ENCODE data around the gene REEP3.

The REEP3 gene

GRCh38 chr10:63666836-63667383, 145.7 kb downstream of the REEP3 start:
- no peak overlapping the region for H3K4me3 ChIP-seq (ENCODE audit: low read depth in 1 of 2, low read length in 2 of 2)
- no peak overlapping the region for H3K4me2 ChIP-seq (ENCODE audit: insufficient read depth, low read length)
- H3K36me3 ChIP-seq (ENCODE audit: insufficient read depth, low read length) = no peaks in the 10 kb centered on the region
- H4K20me1 ChIP-seq (ENCODE audit: insufficient read depth, low read length) = no peaks in the 10 kb centered on the region
- H3K4me1 ChIP-seq (ENCODE audit: insufficient read depth, low read length) = no peaks in the 10 kb centered on the region
- H3K79me2 ChIP-seq (ENCODE audit: insufficient read depth, low read length) = no peaks in the 10 kb centered on the region
- no peak for DNase-seq
- ATAC-seq (ENCODE audit: insufficient read depth, low read depth) = no peak
- H3K27me3 ChIP-seq (ENCODE audit: insufficient read depth, low read length, poor library complexity) = peaks cover 5% of the 10 kb centered on the region
- H3K9ac ChIP-seq (ENCODE audit: low read depth, low read length) = no peak overlapping the region
- TF ChIP-seq EZH2 (IDR thresholded peaks at IDR 0.05; ENCODE audit: borderline replicate concordance, low read depth, low read length, severe bottlenecking) = no peak
- TF ChIP-seq CTCF (IDR thresholded peaks at IDR 0.05; ENCODE audit: borderline replicate concordance, extremely low read depth, low read length, poor library complexity, severe bottlenecking) = no peak
- H3K27ac ChIP-seq (ENCODE audit: low read length) = no peak overlapping the region
- H2AFZ ChIP-seq (ENCODE audit: low read depth, low read length) = no peak overlapping the region
- H3K9me3 ChIP-seq (ENCODE audit: insufficient read depth, low read length, severe bottlenecking) = no peaks in the 10 kb centered on the region

- H3K4me1 ChIP-seq (ENCODE audit: insufficient read depth, low read length) = no peaks in the 10 kb centered on the region
- H3K9me3 ChIP-seq (ENCODE audit: insufficient read depth, low read length, severe bottlenecking) = no peaks in the 10 kb centered on the region
- no peaks in the 10 kb centered on the region for H3K79me2 ChIP-seq (ENCODE audit: insufficient read depth, low read length)
- ATAC-seq (ENCODE audit: insufficient read depth, low read depth) (no peak), DNase-seq (no peak)
- TF ChIP-seq EZH2 (IDR thresholded peaks at IDR 0.05; ENCODE audit: borderline replicate concordance, low read depth, low read length, severe bottlenecking) (no peak), CTCF (IDR thresholded peaks at IDR 0.05; ENCODE audit: borderline replicate concordance, extremely low read depth, low read length, poor library complexity, severe bottlenecking) (no peak)
- no peak overlapping the region for H3K4me2 ChIP-seq (ENCODE audit: insufficient read depth, low read length)
- no peaks in the 10 kb centered on the region for H3K36me3 ChIP-seq (ENCODE audit: insufficient read depth, low read length)
- no peak overlapping the region for H3K4me3 ChIP-seq (ENCODE audit: low read depth in 1 of 2, low read length in 2 of 2)
- no peak overlapping the region for H3K27ac ChIP-seq (ENCODE audit: low read length)
- peaks cover 5% of the 10 kb centered on the region for H3K27me3 ChIP-seq (ENCODE audit: insufficient read depth, low read length, poor library complexity)
- no peak overlapping the region for H2AFZ ChIP-seq (ENCODE audit: low read depth, low read length)
- H4K20me1 ChIP-seq (ENCODE audit: insufficient read depth, low read length) = no peaks in the 10 kb centered on the region
- H3K9ac ChIP-seq (ENCODE audit: low read depth, low read length) = no peak overlapping the region
These were observed 146.6 kb downstream of the REEP3 start for GRCh38 chr10:63667596-63668480.

DNA sequence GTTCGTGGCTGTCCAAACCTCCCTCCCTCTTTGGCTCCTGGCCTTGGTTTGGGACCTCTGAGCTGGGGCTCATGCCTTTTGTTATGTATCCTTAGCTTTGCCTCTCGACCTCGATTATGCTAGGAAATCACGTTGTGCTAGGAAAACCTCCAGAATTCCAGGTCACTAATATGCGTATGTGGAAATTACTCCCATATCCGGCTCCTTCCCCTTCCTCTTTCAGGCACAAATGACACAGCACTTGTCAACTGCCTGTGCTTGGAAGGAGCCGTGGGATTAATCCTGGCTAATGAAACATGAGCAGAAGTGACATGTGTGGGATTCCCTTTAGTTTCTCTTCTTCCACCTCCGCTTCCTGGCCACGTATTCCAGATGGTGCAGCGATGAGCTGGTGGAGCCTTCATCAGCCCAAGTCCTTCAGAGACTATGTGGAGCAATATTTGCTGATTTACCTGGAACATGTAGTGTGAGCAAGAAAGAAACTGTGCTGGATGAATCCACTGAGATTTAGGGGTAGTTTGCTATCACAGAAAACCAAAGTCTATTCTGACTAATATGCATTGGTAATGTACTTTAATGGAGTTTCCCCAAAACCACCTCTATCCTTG, 149.2 kb downstream of the REEP3 start:
- H3K27me3 ChIP-seq (ENCODE audit: insufficient read depth, low read length, poor library complexity) = peaks cover 5% of the 10 kb centered on the region
- no peaks in the 10 kb centered on the region for H3K4me1 ChIP-seq (ENCODE audit: insufficient read depth, low read length)
- H3K36me3 ChIP-seq (ENCODE audit: insufficient read depth, low read length) = no peaks in the 10 kb centered on the region
- H3K79me2 ChIP-seq (ENCODE audit: insufficient read depth, low read length) = no peaks in the 10 kb centered on the region
- H3K27ac ChIP-seq (ENCODE audit: low read length) = no peak overlapping the region
- H3K9me3 ChIP-seq (ENCODE audit: insufficient read depth, low read length, severe bottlenecking) = no peaks in the 10 kb centered on the region
- TF ChIP-seq CTCF (IDR thresholded peaks at IDR 0.05; ENCODE audit: borderline replicate concordance, extremely low read depth, low read length, poor library complexity, severe bottlenecking) = no peak
- TF ChIP-seq EZH2 (IDR thresholded peaks at IDR 0.05; ENCODE audit: borderline replicate concordance, low read depth, low read length, severe bottlenecking) = no peak
- H3K4me3 ChIP-seq (ENCODE audit: low read depth in 1 of 2, low read length in 2 of 2) = no peak overlapping the region
- ATAC-seq (ENCODE audit: insufficient read depth, low read depth) = no peak
- no peak overlapping the region for H3K9ac ChIP-seq (ENCODE audit: low read depth, low read length)
- no peaks in the 10 kb centered on the region for H4K20me1 ChIP-seq (ENCODE audit: insufficient read depth, low read length)
- DNase-seq = no peak
- no peak overlapping the region for H3K4me2 ChIP-seq (ENCODE audit: insufficient read depth, low read length)
- H2AFZ ChIP-seq (ENCODE audit: low read depth, low read length) = no peak overlapping the region

Data from DND-41 (cell line).